Neuronal stem cell (in vitro differentiated cells): ENCODE data around the gene PITPNM3.

ENCODE experiments used
- DNase-seq: peaks from one replicate; pipeline ENCODE4 v3.0.0-alpha.2; 2013; ENCODE audit warnings: low spot score
- H2AFZ ChIP-seq: one replicate; pipeline ENCODE4 v1.6.1; 2013; ENCODE audit warnings: mild to moderate bottlenecking, low read length, inconsistent platforms
- H2AK5ac ChIP-seq: 2 replicates; pipeline ENCODE4 v1.6.1; 2013; ENCODE audit warnings: low read depth, mild to moderate bottlenecking, inconsistent platforms, low read length, moderate library complexity, mixed read lengths
- H2BK120ac ChIP-seq: 2 replicates; pipeline ENCODE4 v1.6.1; 2013; ENCODE audit warnings: low read depth, mild to moderate bottlenecking, inconsistent platforms, low read length, moderate library complexity, mixed read lengths
- H2BK12ac ChIP-seq: one replicate; pipeline ENCODE4 v1.6.1; 2013; ENCODE audit warnings: low read length, inconsistent platforms
- H2BK15ac ChIP-seq: 2 replicates; pipeline ENCODE4 v1.6.1; 2013; ENCODE audit warnings: mild to moderate bottlenecking, low read length, inconsistent platforms, mixed read lengths
- H2BK5ac ChIP-seq: one replicate; pipeline ENCODE4 v1.6.1; 2013; ENCODE audit warnings: inconsistent platforms, mild to moderate bottlenecking, low read length, moderate library complexity
- H3K14ac ChIP-seq: one replicate; pipeline ENCODE4 v1.6.1; 2013; ENCODE audit warnings: low read length, inconsistent platforms
- H3K18ac ChIP-seq: 2 replicates; pipeline ENCODE4 v1.6.1; 2013; ENCODE audit warnings: low read length, inconsistent platforms
- H3K23ac ChIP-seq: 2 replicates; pipeline ENCODE4 v1.6.1; 2013; ENCODE audit warnings: low read depth, mild to moderate bottlenecking, mixed read lengths, low read length, inconsistent platforms; ENCODE audit not compliant: poor library complexity
- H3K27ac ChIP-seq: replicated peaks from 3 replicates; pipeline ENCODE4 v1.5.1; 2013; ENCODE audit warnings: low read length, inconsistent platforms
- H3K27me3 ChIP-seq, 3 experiments: 2 replicates each; pipeline ENCODE4 v1.6.1; 2013; ENCODE audit warnings: low read length in 3 of 3, mild to moderate bottlenecking in 2 of 3, inconsistent platforms in 1 of 3, low read depth in 1 of 3, mixed read lengths in 1 of 3, moderate library complexity in 1 of 3; ENCODE audit not compliant: control insufficient read depth in 3 of 3, insufficient read depth in 3 of 3
- H3K36me3 ChIP-seq, 2 donors: replicated peaks in 1 of 2; 2 replicates each; pipeline ENCODE4 v1.6.1; 2013; ENCODE audit warnings: low read length in 2 of 2; ENCODE audit not compliant: control insufficient read depth in 2 of 2, insufficient read depth in 2 of 2
- H3K4ac ChIP-seq: 2 replicates; pipeline ENCODE4 v1.6.1; 2013; ENCODE audit warnings: inconsistent platforms, mild to moderate bottlenecking, low read length, moderate library complexity
- H3K4me1 ChIP-seq, 2 donors: 1 replicate in 1 of 2; 2 replicates in 1 of 2; pipeline ENCODE4 v1.6.1; 2013; ENCODE audit warnings: low read length in 2 of 2, low read depth in 1 of 2; ENCODE audit not compliant: control insufficient read depth in 2 of 2, insufficient read depth in 1 of 2
- H3K4me2 ChIP-seq: one replicate; pipeline ENCODE4 v1.6.1; 2013; ENCODE audit warnings: mild to moderate bottlenecking, low read length, inconsistent platforms; ENCODE audit not compliant: insufficient read depth, poor library complexity, severe bottlenecking
- H3K4me3 ChIP-seq, 2 donors: 2 replicates each; pipeline ENCODE4 v1.5.1; 2013; ENCODE audit warnings: low read length in 2 of 2, mild to moderate bottlenecking in 2 of 2, inconsistent platforms in 1 of 2, moderate library complexity in 1 of 2
- H3K79me1 ChIP-seq: one replicate; pipeline ENCODE4 v1.6.1; 2013; ENCODE audit warnings: low read depth, mild to moderate bottlenecking, inconsistent platforms, low read length, moderate library complexity
- H3K9ac ChIP-seq: one replicate; pipeline ENCODE4 v1.6.1; 2013; ENCODE audit warnings: mild to moderate bottlenecking, low read depth, low read length, inconsistent platforms; ENCODE audit not compliant: poor library complexity
- H3K9me3 ChIP-seq, 2 donors: replicated peaks in 1 of 2; 2 replicates each; pipeline versions ENCODE3 to v1.6.1; 2013; ENCODE audit warnings: low read length in 2 of 2, mild to moderate bottlenecking in 2 of 2, inconsistent platforms in 1 of 2, low read depth in 1 of 2, mixed read lengths in 1 of 2, moderate library complexity in 1 of 2; ENCODE audit not compliant: control insufficient read depth in 2 of 2, insufficient read depth in 1 of 2
- H4K8ac ChIP-seq: one replicate; pipeline ENCODE4 v1.6.1; 2013; ENCODE audit warnings: low read depth, mild to moderate bottlenecking, inconsistent platforms, low read length, moderate library complexity
- H4K91ac ChIP-seq: one replicate; pipeline ENCODE4 v1.6.1; 2013; ENCODE audit warnings: low read length, low read depth, mild to moderate bottlenecking, inconsistent platforms; ENCODE audit not compliant: poor library complexity
- WGBS, 2 donors: extraction: QIAGEN DNeasy Blood & Tissue Kit; methylation state at CpG; one replicate each; pipeline ENCODE4 v1.1.7; 2013; ENCODE audit warnings: missing lambda C conversion rate in 2 of 2, mixed read lengths in 1 of 2; ENCODE audit not compliant: insufficient read length in 2 of 2, insufficient replicate concordance in 1 of 2; ENCODE audit errors: extremely low coverage in 2 of 2; 5-methylcytosine and 5-hydroxymethylcytosine counted together

The PITPNM3 gene

DNA sequence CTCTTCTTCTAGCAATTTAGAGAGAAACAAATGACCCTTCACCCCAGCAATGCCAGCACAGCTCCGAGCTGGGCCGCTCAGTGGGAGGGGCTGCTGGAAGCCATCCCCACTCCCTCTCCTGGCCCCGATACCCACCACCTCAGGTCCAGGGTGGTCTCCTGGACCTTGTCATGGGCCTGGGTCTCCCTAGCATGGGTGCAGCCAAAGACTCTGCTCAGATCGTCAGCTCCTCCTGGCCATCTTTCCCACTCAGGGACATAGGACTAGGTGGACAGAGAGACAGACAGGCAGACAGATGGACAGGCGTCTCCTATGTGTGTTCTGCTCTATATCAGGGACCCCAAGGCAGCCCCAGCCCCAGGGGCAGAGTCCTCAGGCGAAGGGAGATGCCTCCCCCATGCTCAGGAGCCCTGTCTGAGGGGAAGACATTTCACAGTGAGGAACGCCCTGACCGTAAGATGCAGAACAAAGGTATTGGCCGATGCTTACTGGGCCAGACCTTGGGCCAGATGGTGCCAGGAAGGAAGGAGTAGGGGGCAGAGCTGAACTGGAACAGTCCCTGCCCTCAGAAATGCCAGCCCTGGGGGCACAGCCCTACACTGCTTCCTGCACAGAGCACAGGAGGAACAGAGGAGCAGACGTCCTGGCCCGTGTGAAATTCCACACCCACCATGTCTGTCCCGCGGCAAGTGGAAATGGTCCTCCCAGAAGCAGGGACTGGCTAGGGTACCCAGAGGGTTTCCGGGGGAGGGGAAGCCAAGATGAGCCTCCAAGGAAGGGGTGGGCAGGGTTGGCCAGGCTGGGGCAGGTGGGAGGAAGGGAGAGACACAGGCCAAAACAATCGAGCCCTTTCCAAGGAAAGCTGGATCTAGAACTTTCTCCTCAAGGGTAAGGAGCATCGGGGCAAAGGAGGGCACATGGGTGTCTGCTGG is 13.0 kb downstream of the PITPNM3 start:
- Histone ChIP-seq H3K27ac (no peak overlapping the region), H3K79me1 (no peaks in the 10 kb centered on the region), H4K8ac (no peak overlapping the region), H3K23ac (no peak overlapping the region), H3K27me3 (no peaks in the 10 kb centered on the region), H3K18ac (peak overlapping the region; percentile 38), H2BK5ac (peak overlapping the region; percentile 85), H3K4me3 (no peak overlapping the region), H2AK5ac (peak overlapping the region; percentile 85), H3K4me1 (peaks cover 0 to 9% of the 10 kb centered on the region in 2 donors), H2BK15ac (peak overlapping the region; percentile 24), H3K36me3 (no peaks in the 10 kb centered on the region), H2BK120ac (no peak overlapping the region), H3K4ac (no peak overlapping the region), H3K9ac (peak overlapping the region; percentile 40), H3K14ac (no peak overlapping the region), H2AFZ (no peak overlapping the region), H3K9me3 (peaks cover 0 to 4% of the 10 kb centered on the region in 2 donors), H3K4me2 (no peak overlapping the region), H4K91ac (peak overlapping the region; percentile 26), H2BK12ac (peak overlapping the region; percentile 69)
- no peak for DNase-seq
- no CpG with 5 or more reads among the region's 16 CpGs for WGBS, 2 donors

- Histone ChIP-seq H3K4me3 (no peak overlapping the region), H2AFZ (no peak overlapping the region), H3K9me3 (peaks cover 0 to 4% of the 10 kb centered on the region in 2 donors), H4K8ac (no peak overlapping the region), H3K36me3 (no peaks in the 10 kb centered on the region), H2BK12ac (no peak overlapping the region), H3K27ac (no peak overlapping the region), H3K18ac (no peak overlapping the region), H3K9ac (no peak overlapping the region), H3K23ac (no peak overlapping the region), H3K27me3 (no peaks in the 10 kb centered on the region), H3K4me1 (peaks cover 0 to 9% of the 10 kb centered on the region in 2 donors), H2BK15ac (no peak overlapping the region), H4K91ac (no peak overlapping the region), H3K79me1 (no peaks in the 10 kb centered on the region), H3K4ac (no peak overlapping the region), H3K14ac (no peak overlapping the region), H2AK5ac (no peak overlapping the region), H2BK120ac (no peak overlapping the region), H3K4me2 (no peak overlapping the region), H2BK5ac (no peak overlapping the region)
- WGBS, 2 donors, result no CpG with 5 or more reads among the region's 4 CpGs
- no peak for DNase-seq
These were observed 13.8 kb downstream of the PITPNM3 start for GRCh38 chr17:6542577-6542976.

- H3K4me3 ChIP-seq, result no peak overlapping the region
- no peak overlapping the region for H2BK120ac ChIP-seq
- H2BK5ac ChIP-seq, result no peak overlapping the region
- no peak overlapping the region for H3K18ac ChIP-seq
- H3K27me3 ChIP-seq, result no peaks in the 10 kb centered on the region
- peaks cover 0 to 7% of the 10 kb centered on the region in 2 donors for H3K4me1 ChIP-seq
- no peak for DNase-seq
- H3K4me2 ChIP-seq, result no peak overlapping the region
- no peak overlapping the region for H4K91ac ChIP-seq
- no peak overlapping the region for H2AK5ac ChIP-seq
- no peak overlapping the region for H3K14ac ChIP-seq
- no CpG with 5 or more reads among the region's 4 CpGs for WGBS, 2 donors
- peak overlapping the region; percentile 7 for H2BK12ac ChIP-seq
- H3K27ac ChIP-seq, result no peak overlapping the region
- no peaks in the 10 kb centered on the region for H3K79me1 ChIP-seq
- H3K9ac ChIP-seq, result no peak overlapping the region
- no peak overlapping the region for H3K23ac ChIP-seq
- H4K8ac ChIP-seq, result no peak overlapping the region
- H3K9me3 ChIP-seq, result peaks cover 0 to 4% of the 10 kb centered on the region in 2 donors
- H3K36me3 ChIP-seq, result no peaks in the 10 kb centered on the region
- H2AFZ ChIP-seq, result no peak overlapping the region
- no peak overlapping the region for H3K4ac ChIP-seq
- H2BK15ac ChIP-seq, result no peak overlapping the region
These were observed 14.5 kb downstream of the PITPNM3 start for GRCh38 chr17:6541886-6542285.

DNA sequence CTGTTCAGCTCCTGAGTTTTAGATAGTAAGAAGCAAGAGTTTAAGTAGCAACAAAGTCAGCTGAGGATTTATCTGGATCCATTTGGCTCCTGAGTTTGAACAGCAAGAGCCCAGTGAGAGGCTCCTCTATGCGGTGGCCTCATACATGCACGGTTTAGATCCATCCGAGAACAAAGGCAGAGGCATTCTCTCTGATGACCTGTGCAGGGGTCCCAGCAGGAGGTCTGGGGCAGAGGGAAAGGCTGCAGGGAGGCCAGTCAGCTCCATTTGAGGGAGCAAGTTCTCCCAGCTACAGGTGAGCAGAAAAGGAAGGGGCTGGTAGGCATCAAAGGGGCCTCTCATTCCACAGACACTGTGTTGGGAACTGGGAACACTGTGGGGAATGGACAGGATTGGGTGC is 16.5 kb downstream of the PITPNM3 start:
- Histone ChIP-seq H3K4me1 (peaks cover 0 to 5% of the 10 kb centered on the region in 2 donors), H4K8ac (no peak overlapping the region), H3K18ac (no peak overlapping the region), H2BK5ac (no peak overlapping the region), H3K9me3 (peaks cover 0 to 4% of the 10 kb centered on the region in 2 donors), H2BK15ac (no peak overlapping the region), H2AK5ac (no peak overlapping the region), H3K9ac (no peak overlapping the region), H4K91ac (no peak overlapping the region), H2BK12ac (no peak overlapping the region), H3K23ac (no peak overlapping the region), H3K14ac (no peak overlapping the region), H3K4me2 (no peak overlapping the region), H3K36me3 (no peaks in the 10 kb centered on the region), H3K27me3 (no peaks in the 10 kb centered on the region), H2BK120ac (peak overlapping the region; percentile 82), H3K4me3 (no peak overlapping the region), H2AFZ (no peak overlapping the region), H3K79me1 (no peaks in the 10 kb centered on the region), H3K4ac (no peak overlapping the region), H3K27ac (no peak overlapping the region)
- WGBS, 2 donors, result no CpG with 5 or more reads among the region's 3 CpGs
- no peak for DNase-seq
